Fibroblast of lung (primary cell): ENCODE data around the gene AOAH.

Source experiments
- EZH2 ChIP-seq: IDR thresholded peaks from 2 replicates; pipeline ENCODE4 v1.5.1; 2012; ENCODE audit warnings: low read length, control low read depth, mild to moderate bottlenecking; ENCODE audit errors: missing control alignments
- TF ChIP-seq, protein P1 (sequence below), 2 donors: IDR thresholded peaks in 1 of 2; conservative IDR thresholded peaks in 1 of 2; 1 replicate in 1 of 2; 2 replicates in 1 of 2; pipeline ENCODE4 v1.5.1; 2011 to 2012; ENCODE audit warnings: low read length in 2 of 2, control low read depth in 1 of 2, inconsistent platforms in 1 of 2, low read depth in 1 of 2, mild to moderate bottlenecking in 1 of 2

DNA sequence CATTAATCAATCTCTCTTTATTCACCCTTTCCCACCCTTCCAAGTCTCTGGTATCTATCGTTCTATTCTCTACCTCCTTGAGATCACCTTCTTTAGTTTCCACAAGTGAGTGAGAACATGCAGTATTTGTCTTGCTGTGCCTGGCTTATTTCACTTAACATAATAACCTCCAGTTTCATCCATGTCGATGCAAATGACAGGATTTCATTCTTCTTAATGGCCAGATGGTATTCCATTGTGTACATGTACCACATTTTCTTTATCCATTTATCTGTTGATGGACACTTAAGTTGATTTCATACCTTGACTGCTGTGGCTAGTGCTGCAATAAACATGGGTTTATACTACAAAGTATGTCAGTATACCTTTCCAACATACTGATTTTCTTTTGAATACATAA, 3.8 kb upstream of the AOAH start:
- TF ChIP-seq, protein P1, sequence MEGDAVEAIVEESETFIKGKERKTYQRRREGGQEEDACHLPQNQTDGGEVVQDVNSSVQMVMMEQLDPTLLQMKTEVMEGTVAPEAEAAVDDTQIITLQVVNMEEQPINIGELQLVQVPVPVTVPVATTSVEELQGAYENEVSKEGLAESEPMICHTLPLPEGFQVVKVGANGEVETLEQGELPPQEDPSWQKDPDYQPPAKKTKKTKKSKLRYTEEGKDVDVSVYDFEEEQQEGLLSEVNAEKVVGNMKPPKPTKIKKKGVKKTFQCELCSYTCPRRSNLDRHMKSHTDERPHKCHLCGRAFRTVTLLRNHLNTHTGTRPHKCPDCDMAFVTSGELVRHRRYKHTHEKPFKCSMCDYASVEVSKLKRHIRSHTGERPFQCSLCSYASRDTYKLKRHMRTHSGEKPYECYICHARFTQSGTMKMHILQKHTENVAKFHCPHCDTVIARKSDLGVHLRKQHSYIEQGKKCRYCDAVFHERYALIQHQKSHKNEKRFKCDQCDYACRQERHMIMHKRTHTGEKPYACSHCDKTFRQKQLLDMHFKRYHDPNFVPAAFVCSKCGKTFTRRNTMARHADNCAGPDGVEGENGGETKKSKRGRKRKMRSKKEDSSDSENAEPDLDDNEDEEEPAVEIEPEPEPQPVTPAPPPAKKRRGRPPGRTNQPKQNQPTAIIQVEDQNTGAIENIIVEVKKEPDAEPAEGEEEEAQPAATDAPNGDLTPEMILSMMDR (conservative IDR thresholded peaks at IDR 0.05 in 1 of 2, IDR thresholded peaks at IDR 0.05 in 1 of 2; ENCODE audit: low read depth in 1 of 2, low read length in 2 of 2): no peak
- no peak for TF ChIP-seq EZH2
